ENCODE results near the gene CCDC157. TPM values are rescaled to one million over a fixed set of nuclear protein-coding genes. Genes with fewer than 3 reads are reported as not detected.

CCDC157 gene
- total RNA-seq, 2 experiments from 2014 or later: 4.3 to 5.0 TPM

GRCh38 chr22:30314915-30315314 lies 41.9 kb upstream of the CCDC157 start:
- H3K27me3 Mint-ChIP-seq (ENCODE audit: low read depth): no peaks in the 10 kb centered on the region
- peaks cover 71% of the 10 kb centered on the region for H3K36me3 Mint-ChIP-seq (ENCODE audit: low read depth)
- no peak overlapping the region for H3K27ac Mint-ChIP-seq
- CTCF ChIA-PET: interaction anchor here (0.8 to 7.7 kb wide), 5 partner anchors 10 to 109 kb away, joined by 3 to 68 read pairs (median 5); partner anchors contain the start of genes CASTOR1 and RNF215
- ATAC-seq (peak; percentile 43), DNase-seq (no peak)
- POLR2A ChIA-PET: interaction anchor here (0.7 to 3.6 kb wide), 6 partner anchors 9 to 42 kb away, joined by 3 to 14 read pairs (median 8); partner anchors contain the start of genes CASTOR1, CCDC157 and SF3A1
- no peak overlapping the region for H3K4me3 Mint-ChIP-seq
- peaks cover 92% of the 10 kb centered on the region for H3K4me1 Mint-ChIP-seq (ENCODE audit: low read depth)
- H3K9me3 Mint-ChIP-seq (ENCODE audit: insufficient read depth): no peaks in the 10 kb centered on the region

GRCh38 chr22:30315962-30316576 lies 40.7 kb upstream of the CCDC157 start:
- POLR2A ChIA-PET: interaction anchor here (1.2 to 3.0 kb wide), 5 partner anchors 9 to 40 kb away, joined by 3 to 14 read pairs (median 7); partner anchors contain the start of genes CASTOR1, CCDC157, SF3A1 and TBC1D10A
- Mint-ChIP-seq H3K27ac (peak overlapping the region; percentile 64), H3K27me3 (ENCODE audit: low read depth) (no peaks in the 10 kb centered on the region), H3K4me1 (ENCODE audit: low read depth) (peaks cover 91% of the 10 kb centered on the region), H3K36me3 (ENCODE audit: low read depth) (peaks cover 75% of the 10 kb centered on the region), H3K4me3 (no peak overlapping the region), H3K9me3 (ENCODE audit: insufficient read depth) (no peaks in the 10 kb centered on the region)
- CTCF ChIA-PET: interaction anchor here (0.7 to 7.7 kb wide), 5 partner anchors 9 to 75 kb away, joined by 3 to 68 read pairs (median 4); partner anchors contain the start of genes CASTOR1 and TBC1D10A
- ATAC-seq (no peak), DNase-seq (no peak)

GRCh38 chr22:30317778-30318177 lies 39.0 kb upstream of the CCDC157 start:
- H3K4me3 Mint-ChIP-seq: no peak overlapping the region

GRCh38 chr22:30318799-30319419 lies 37.9 kb upstream of the CCDC157 start:
- peaks cover 76% of the 10 kb centered on the region for H3K36me3 Mint-ChIP-seq (ENCODE audit: low read depth)
- POLR2A ChIA-PET: no interaction called here
- H3K9me3 Mint-ChIP-seq (ENCODE audit: insufficient read depth): peaks cover under 1% of the 10 kb centered on the region

More at GRCh38 chr22:30317778-30318177, 39.0 kb upstream of the CCDC157 start:
- Mint-ChIP-seq H3K4me1 (ENCODE audit: low read depth) (peaks cover 84% of the 10 kb centered on the region), H3K36me3 (ENCODE audit: low read depth) (peaks cover 73% of the 10 kb centered on the region), H3K9me3 (ENCODE audit: insufficient read depth) (no peaks in the 10 kb centered on the region), H3K27me3 (ENCODE audit: low read depth) (no peaks in the 10 kb centered on the region), H3K27ac (no peak overlapping the region)
- ChIA-PET POLR2A (interaction anchor here (0.6 to 1.7 kb wide), 2 partner anchors 9 to 11 kb away, joined by 3 to 7 read pairs; partner anchors contain the start of gene TBC1D10A), CTCF (interaction anchor here (0.5 to 7.7 kb wide), 4 partner anchors 7 to 121 kb away, joined by 3 to 68 read pairs (median 4); partner anchors contain the start of gene CASTOR1)
- ATAC-seq (no peak), DNase-seq (no peak)

GRCh38 chr22:30320021-30320556 lies 36.7 kb upstream of the CCDC157 start:
- Mint-ChIP-seq H3K27me3 (ENCODE audit: low read depth) (no peaks in the 10 kb centered on the region), H3K4me1 (ENCODE audit: low read depth) (peaks cover 86% of the 10 kb centered on the region), H3K9me3 (ENCODE audit: insufficient read depth) (peaks cover 5% of the 10 kb centered on the region), H3K4me3 (no peak overlapping the region), H3K36me3 (ENCODE audit: low read depth) (peaks cover 81% of the 10 kb centered on the region), H3K27ac (no peak overlapping the region)
- ChIA-PET CTCF (interaction anchor here (1.0 to 7.7 kb wide), 3 partner anchors 10 to 31 kb away, joined by 3 to 68 read pairs (median 4); partner anchors contain the start of gene CASTOR1), POLR2A (interaction anchor here (9.5 kb wide), 1 partner anchor 16 kb away, joined by 101 read pairs; no protein-coding TSS in a partner anchor)
- DNase-seq: no peak
- ATAC-seq: no peak

More at GRCh38 chr22:30318799-30319419, 37.9 kb upstream of the CCDC157 start:
- peaks cover 86% of the 10 kb centered on the region for H3K4me1 Mint-ChIP-seq (ENCODE audit: low read depth)
- H3K4me3 Mint-ChIP-seq: no peak overlapping the region
- H3K27ac Mint-ChIP-seq: peak overlapping the region; percentile 12
- no peak for ATAC-seq
- no peaks in the 10 kb centered on the region for H3K27me3 Mint-ChIP-seq (ENCODE audit: low read depth)
- CTCF ChIA-PET: interaction anchor here (0.6 to 7.7 kb wide), 5 partner anchors 9 to 30 kb away, joined by 3 to 68 read pairs (median 4); partner anchors contain the start of gene CASTOR1
- DNase-seq: no peak

- DNase-seq: no peak
Measured at GRCh38 chr22:30321461-30321860, 35.3 kb upstream of the CCDC157 start.

GRCh38 chr22:30323246-30323645 lies 33.6 kb upstream of the CCDC157 start:
- peaks cover 67% of the 10 kb centered on the region for H3K36me3 Mint-ChIP-seq (ENCODE audit: low read depth)
- H3K4me3 Mint-ChIP-seq: no peak overlapping the region
- no peak for DNase-seq
- no peaks in the 10 kb centered on the region for H3K27me3 Mint-ChIP-seq (ENCODE audit: low read depth)
- ChIA-PET CTCF (interaction anchor here (0.9 to 2.6 kb wide), 4 partner anchors 10 to 68 kb away, joined by 4 to 18 read pairs (median 6); partner anchors contain the start of gene CASTOR1), POLR2A (interaction anchor here (0.8 to 9.5 kb wide), 3 partner anchors 19 to 34 kb away, joined by 4 to 101 read pairs (median 50); partner anchors contain the start of genes CASTOR1, CCDC157 and SF3A1)
- ATAC-seq: no peak
- peaks cover 5% of the 10 kb centered on the region for H3K9me3 Mint-ChIP-seq (ENCODE audit: insufficient read depth)
- H3K27ac Mint-ChIP-seq: no peak overlapping the region
- H3K4me1 Mint-ChIP-seq (ENCODE audit: low read depth): peaks cover 78% of the 10 kb centered on the region

More at GRCh38 chr22:30321461-30321860, 35.3 kb upstream of the CCDC157 start:
- CTCF ChIA-PET: no interaction called here
- H3K4me1 Mint-ChIP-seq (ENCODE audit: low read depth): peaks cover 80% of the 10 kb centered on the region
- POLR2A ChIA-PET: interaction anchor here (1.3 to 9.5 kb wide), 2 partner anchors 17 to 35 kb away, joined by 6 to 101 read pairs; partner anchors contain the start of genes CCDC157 and SF3A1
- no peak overlapping the region for H3K27ac Mint-ChIP-seq
- H3K27me3 Mint-ChIP-seq (ENCODE audit: low read depth): no peaks in the 10 kb centered on the region
- ATAC-seq: no peak
- H3K36me3 Mint-ChIP-seq (ENCODE audit: low read depth): peaks cover 76% of the 10 kb centered on the region
- no peak overlapping the region for H3K4me3 Mint-ChIP-seq
- peaks cover 5% of the 10 kb centered on the region for H3K9me3 Mint-ChIP-seq (ENCODE audit: insufficient read depth)

- ChIA-PET POLR2A (interaction anchor here (0.6 to 9.5 kb wide), 7 partner anchors 8 to 35 kb away, joined by 3 to 101 read pairs (median 6); partner anchors contain the start of genes CASTOR1, CCDC157 and SF3A1), CTCF (interaction anchor here (0.9 to 4.6 kb wide), 10 partner anchors 7 to 67 kb away, joined by 3 to 55 read pairs (median 6); partner anchors contain the start of genes CASTOR1 and RNF215)
- peaks cover 72% of the 10 kb centered on the region for H3K4me1 Mint-ChIP-seq (ENCODE audit: low read depth)
- H3K9me3 Mint-ChIP-seq (ENCODE audit: insufficient read depth): peaks cover 5% of the 10 kb centered on the region
- H3K4me3 Mint-ChIP-seq: peak overlapping the region; percentile 87
- peak; percentile 87 for DNase-seq
- no peaks in the 10 kb centered on the region for H3K27me3 Mint-ChIP-seq (ENCODE audit: low read depth)
- H3K27ac Mint-ChIP-seq: peak overlapping the region; percentile 76
- ATAC-seq: peak; percentile 31
- peaks cover 64% of the 10 kb centered on the region for H3K36me3 Mint-ChIP-seq (ENCODE audit: low read depth)
Measured at GRCh38 chr22:30324014-30324730, 32.6 kb upstream of the CCDC157 start.

GRCh38 chr22:30325065-30325720 lies 31.6 kb upstream of the CCDC157 start:
- H3K4me1 Mint-ChIP-seq (ENCODE audit: low read depth): peaks cover 61% of the 10 kb centered on the region

GRCh38 chr22:30325724-30326254 lies 31.0 kb upstream of the CCDC157 start:
- H3K27me3 Mint-ChIP-seq (ENCODE audit: low read depth): no peaks in the 10 kb centered on the region
- peaks cover 56% of the 10 kb centered on the region for H3K36me3 Mint-ChIP-seq (ENCODE audit: low read depth)
- ATAC-seq (no peak), DNase-seq (no peak)
- ChIA-PET CTCF (interaction anchor here (0.8 to 4.6 kb wide), 4 partner anchors 9 to 38 kb away, joined by 3 to 55 read pairs (median 6); partner anchors contain the start of gene CASTOR1), POLR2A (interaction anchor here (1.2 to 9.5 kb wide), 6 partner anchors 10 to 41 kb away, joined by 4 to 101 read pairs (median 12); partner anchors contain the start of genes CASTOR1, CCDC157 and SF3A1)
- peaks cover 5% of the 10 kb centered on the region for H3K9me3 Mint-ChIP-seq (ENCODE audit: insufficient read depth)
- peak overlapping the region; percentile 87 for H3K4me3 Mint-ChIP-seq
- peaks cover 55% of the 10 kb centered on the region for H3K4me1 Mint-ChIP-seq (ENCODE audit: low read depth)
- H3K27ac Mint-ChIP-seq: peak overlapping the region; percentile 76

More at GRCh38 chr22:30325065-30325720, 31.6 kb upstream of the CCDC157 start:
- Mint-ChIP-seq H3K27ac (peak overlapping the region; percentile 76), H3K27me3 (ENCODE audit: low read depth) (no peaks in the 10 kb centered on the region), H3K36me3 (ENCODE audit: low read depth) (peaks cover 58% of the 10 kb centered on the region), H3K4me3 (peak overlapping the region; percentile 87), H3K9me3 (ENCODE audit: insufficient read depth) (peaks cover 5% of the 10 kb centered on the region)
- ATAC-seq: no peak
- ChIA-PET CTCF (interaction anchor here (0.8 to 4.6 kb wide), 8 partner anchors 8 to 62 kb away, joined by 3 to 55 read pairs (median 5); partner anchors contain the start of genes CASTOR1, CCDC157, RNF215 and SF3A1), POLR2A (interaction anchor here (1.2 to 9.5 kb wide), 6 partner anchors 9 to 40 kb away, joined by 4 to 101 read pairs (median 12); partner anchors contain the start of genes CASTOR1, CCDC157 and SF3A1)
- no peak for DNase-seq

Measured in activated CD8-positive, alpha-beta T cell treated with anti-CD3 and anti-CD28 coated beads, Interleukin-2, amount 10 ng/mL, durations not matched to agents 7 days and 5 days (primary cell).